ENCODE results near the gene CTTNBP2. TPM values are rescaled to one million over a fixed set of nuclear protein-coding genes. Genes with fewer than 3 reads are reported as not detected.

The CTTNBP2 gene
- polyA plus RNA-seq = not detected

- Mint-ChIP-seq H3K4me3 (peak within 1 kb of the TSS in 2 of 4 donors; percentile 84), H3K27ac (peak within 1 kb of the TSS in 1 of 3 donors; percentile 86), H3K36me3 (no peaks in the 10 kb centered on the region), H3K27me3 (peaks cover 31% of the 10 kb centered on the region), H3K4me1 (peaks cover 0 to 7% (median 3%) of the 10 kb centered on the region in 3 donors), H3K9me3 (peaks cover 0 to 6% (median 1%) of the 10 kb centered on the region in 3 donors)
Observed at GRCh38 chr7:117873310-117874190, at the start of gene CTTNBP2. Gene CTTNBP2 (minus strand): TSS chr7:117873441. CDS start chr7:117873415, 26 bp downstream.

GRCh38 chr7:117916309-117916708, 43.1 kb upstream of the CTTNBP2 start:
- H3K4me1 Mint-ChIP-seq = no peaks in the 10 kb centered on the region
- H3K9me3 Mint-ChIP-seq = peaks cover under 1 to 4% (median 3%) of the 10 kb centered on the region in 3 donors
- H3K4me3 Mint-ChIP-seq = no peak overlapping the region
- no peak overlapping the region for H3K27ac Mint-ChIP-seq
- H3K36me3 Mint-ChIP-seq = no peaks in the 10 kb centered on the region
- H3K27me3 Mint-ChIP-seq = no peaks in the 10 kb centered on the region

- H3K4me3 Mint-ChIP-seq = no peak overlapping the region
- no peaks in the 10 kb centered on the region for H3K36me3 Mint-ChIP-seq
- peaks cover 3 to 5% (median 4%) of the 10 kb centered on the region in 3 donors for H3K9me3 Mint-ChIP-seq
- no peak overlapping the region for H3K27ac Mint-ChIP-seq
- no peaks in the 10 kb centered on the region for H3K27me3 Mint-ChIP-seq
- no peaks in the 10 kb centered on the region for H3K4me1 Mint-ChIP-seq
Observed at GRCh38 chr7:117912421-117912820, 39.2 kb upstream of the CTTNBP2 start.

- H3K36me3 Mint-ChIP-seq = no peaks in the 10 kb centered on the region
- no peak overlapping the region for H3K4me3 Mint-ChIP-seq
- no peaks in the 10 kb centered on the region for H3K4me1 Mint-ChIP-seq
- peaks cover 0 to 5% (median 2%) of the 10 kb centered on the region in 3 donors for H3K9me3 Mint-ChIP-seq
- H3K27ac Mint-ChIP-seq = no peak overlapping the region
- no peaks in the 10 kb centered on the region for H3K27me3 Mint-ChIP-seq
Observed at GRCh38 chr7:117908031-117908795, 35.0 kb upstream of the CTTNBP2 start.

GRCh38 chr7:117907049-117907640, 33.9 kb upstream of the CTTNBP2 start:
- H3K27ac Mint-ChIP-seq = no peak overlapping the region
- no peak overlapping the region for H3K4me3 Mint-ChIP-seq
- H3K36me3 Mint-ChIP-seq = no peaks in the 10 kb centered on the region
- H3K27me3 Mint-ChIP-seq = no peaks in the 10 kb centered on the region
- no peaks in the 10 kb centered on the region for H3K4me1 Mint-ChIP-seq
- peaks cover 0 to 5% (median 2%) of the 10 kb centered on the region in 3 donors for H3K9me3 Mint-ChIP-seq

GRCh38 chr7:117902314-117902889, 29.2 kb upstream of the CTTNBP2 start:
- no peaks in the 10 kb centered on the region for H3K36me3 Mint-ChIP-seq
- no peaks in the 10 kb centered on the region for H3K4me1 Mint-ChIP-seq
- H3K9me3 Mint-ChIP-seq = peaks cover 0 to 3% (median 0%) of the 10 kb centered on the region in 3 donors
- H3K27ac Mint-ChIP-seq = no peak overlapping the region
- H3K27me3 Mint-ChIP-seq = no peaks in the 10 kb centered on the region
- no peak overlapping the region for H3K4me3 Mint-ChIP-seq

- no peaks in the 10 kb centered on the region for H3K36me3 Mint-ChIP-seq
- H3K4me3 Mint-ChIP-seq = no peak overlapping the region
- H3K9me3 Mint-ChIP-seq = peaks cover 0 to 3% (median 0%) of the 10 kb centered on the region in 3 donors
- no peak overlapping the region for H3K27ac Mint-ChIP-seq
- no peaks in the 10 kb centered on the region for H3K4me1 Mint-ChIP-seq
- H3K27me3 Mint-ChIP-seq = no peaks in the 10 kb centered on the region
Observed at GRCh38 chr7:117901089-117901797, 28.0 kb upstream of the CTTNBP2 start.

- Mint-ChIP-seq H3K4me3 (no peak overlapping the region), H3K4me1 (no peaks in the 10 kb centered on the region)
Observed at GRCh38 chr7:117896339-117896738, 23.1 kb upstream of the CTTNBP2 start.

GRCh38 chr7:117895276-117895675, 22.0 kb upstream of the CTTNBP2 start:
- Mint-ChIP-seq H3K4me1 (no peaks in the 10 kb centered on the region), H3K36me3 (no peaks in the 10 kb centered on the region), H3K9me3 (peaks cover 0 to 3% (median 1%) of the 10 kb centered on the region in 3 donors), H3K27ac (no peak overlapping the region), H3K27me3 (no peaks in the 10 kb centered on the region), H3K4me3 (no peak overlapping the region)

More at GRCh38 chr7:117896339-117896738, 23.1 kb upstream of the CTTNBP2 start:
- no peaks in the 10 kb centered on the region for H3K36me3 Mint-ChIP-seq
- H3K27ac Mint-ChIP-seq = no peak overlapping the region
- H3K27me3 Mint-ChIP-seq = no peaks in the 10 kb centered on the region
- peaks cover 0 to 3% (median 1%) of the 10 kb centered on the region in 3 donors for H3K9me3 Mint-ChIP-seq

GRCh38 chr7:117894037-117894436, 20.8 kb upstream of the CTTNBP2 start:
- Mint-ChIP-seq H3K36me3 (no peaks in the 10 kb centered on the region), H3K9me3 (peaks cover 0 to 3% (median 1%) of the 10 kb centered on the region in 3 donors), H3K27ac (no peak overlapping the region), H3K27me3 (peaks cover 1% of the 10 kb centered on the region), H3K4me1 (no peaks in the 10 kb centered on the region), H3K4me3 (no peak overlapping the region)

GRCh38 chr7:117892821-117893220, 19.6 kb upstream of the CTTNBP2 start:
- Mint-ChIP-seq H3K27ac (no peak overlapping the region), H3K9me3 (peaks cover 0 to 3% (median 0%) of the 10 kb centered on the region in 3 donors), H3K4me3 (no peak overlapping the region), H3K4me1 (no peaks in the 10 kb centered on the region), H3K27me3 (peaks cover 1% of the 10 kb centered on the region), H3K36me3 (no peaks in the 10 kb centered on the region)

GRCh38 chr7:117889611-117890010, 16.4 kb upstream of the CTTNBP2 start:
- no peaks in the 10 kb centered on the region for H3K36me3 Mint-ChIP-seq
- H3K4me1 Mint-ChIP-seq = no peaks in the 10 kb centered on the region
- H3K4me3 Mint-ChIP-seq = no peak overlapping the region
- H3K27me3 Mint-ChIP-seq = peaks cover 1% of the 10 kb centered on the region
- peaks cover 0 to 4% (median 0%) of the 10 kb centered on the region in 3 donors for H3K9me3 Mint-ChIP-seq
- H3K27ac Mint-ChIP-seq = no peak overlapping the region

- Mint-ChIP-seq H3K27ac (no peak overlapping the region), H3K4me1 (no peaks in the 10 kb centered on the region), H3K27me3 (peaks cover 4% of the 10 kb centered on the region), H3K9me3 (peaks cover 0 to 4% (median 0%) of the 10 kb centered on the region in 3 donors), H3K36me3 (no peaks in the 10 kb centered on the region), H3K4me3 (no peak overlapping the region)
Observed at GRCh38 chr7:117888627-117889026, 15.4 kb upstream of the CTTNBP2 start.

GRCh38 chr7:117882594-117882993, 9.4 kb upstream of the CTTNBP2 start:
- Mint-ChIP-seq H3K27ac (no peak overlapping the region), H3K4me3 (no peak overlapping the region), H3K4me1 (no peaks in the 10 kb centered on the region), H3K27me3 (peaks cover 6% of the 10 kb centered on the region), H3K36me3 (no peaks in the 10 kb centered on the region), H3K9me3 (peaks cover 0 to 4% (median 0%) of the 10 kb centered on the region in 3 donors)
